Epithelial cell of prostate (primary cell): Measurements from ENCODE around the gene COX7C.
"Not testable (repeated sequence)": the region's sequence is repeated elsewhere in the genome, so short reads cannot be mapped to it uniquely, and the experiment has no call there.

Source experiments
- DNase-seq: peaks from one replicate; pipeline ENCODE4 v3.0.0-alpha.2; 2011; ENCODE audit warnings: low read depth, low spot score
- H3K27ac ChIP-seq: fragments of 450-650 bp; 2 replicates; pipeline ENCODE4 v1.5.1; 2017; ENCODE audit warnings: mild to moderate bottlenecking

Gene COX7C

GRCh38 chr5:86617756-86618576, at the start of gene COX7C:
Gene COX7C (plus strand): TSS chr5:86617941. CDS start chr5:86618056, 115 bp downstream.
- peak; percentile 74 for DNase-seq
- peak within 1 kb of the TSS; percentile 51 for H3K27ac ChIP-seq

- not testable (repeated sequence) for H3K27ac ChIP-seq, DNase-seq
These were observed 48.0 kb upstream of the COX7C start for GRCh38 chr5:86569522-86570426.

- no peak overlapping the region for H3K27ac ChIP-seq
- DNase-seq = no peak
These were observed 47.2 kb upstream of the COX7C start for GRCh38 chr5:86570427-86571083.

- DNase-seq, H3K27ac ChIP-seq: not testable (repeated sequence)
These were observed 46.6 kb upstream of the COX7C start for GRCh38 chr5:86571109-86571508.

- no peak overlapping the region for H3K27ac ChIP-seq
These were observed 44.8 kb upstream of the COX7C start for GRCh38 chr5:86572825-86573517.

GRCh38 chr5:86579502-86579901, 38.2 kb upstream of the COX7C start:
- H3K27ac ChIP-seq = no peak overlapping the region
- DNase-seq = no peak

More at GRCh38 chr5:86572825-86573517, 44.8 kb upstream of the COX7C start:
- DNase-seq = no peak

- DNase-seq = no peak
- no peak overlapping the region for H3K27ac ChIP-seq
These were observed 21.3 kb upstream of the COX7C start for GRCh38 chr5:86596476-86596875.

GRCh38 chr5:86605881-86606280, 11.9 kb upstream of the COX7C start:
- no peak for DNase-seq
- no peak overlapping the region for H3K27ac ChIP-seq

- H3K27ac ChIP-seq = no peak overlapping the region
- DNase-seq = no peak
These were observed 4.3 kb upstream of the COX7C start for GRCh38 chr5:86613455-86613854.

- H3K27ac ChIP-seq = no peak overlapping the region
These were observed 409 bp upstream of the COX7C start for GRCh38 chr5:86617309-86617755.

GRCh38 chr5:86623785-86624483, 6.2 kb downstream of the COX7C start:
- DNase-seq = no peak
- no peak overlapping the region for H3K27ac ChIP-seq

More at GRCh38 chr5:86617309-86617755, 409 bp upstream of the COX7C start:
- DNase-seq = no peak

GRCh38 chr5:86625148-86625547, 7.4 kb downstream of the COX7C start:
- no peak for DNase-seq
- H3K27ac ChIP-seq = no peak overlapping the region

- H3K27ac ChIP-seq = no peak overlapping the region
- no peak for DNase-seq
These were observed 8.4 kb downstream of the COX7C start for GRCh38 chr5:86626149-86626548.

- no peak overlapping the region for H3K27ac ChIP-seq
- DNase-seq = no peak
These were observed 13.4 kb downstream of the COX7C start for GRCh38 chr5:86631165-86631564.

GRCh38 chr5:86640998-86641397, 23.3 kb downstream of the COX7C start:
- no peak overlapping the region for H3K27ac ChIP-seq
- no peak for DNase-seq

- H3K27ac ChIP-seq = no peak overlapping the region
- no peak for DNase-seq
These were observed 27.1 kb downstream of the COX7C start for GRCh38 chr5:86644843-86645242.

- DNase-seq = no peak
- H3K27ac ChIP-seq = no peak overlapping the region
These were observed 28.1 kb downstream of the COX7C start for GRCh38 chr5:86645885-86646284.

- no peak for DNase-seq
- no peak overlapping the region for H3K27ac ChIP-seq
These were observed 28.9 kb downstream of the COX7C start for GRCh38 chr5:86646671-86647070.

- DNase-seq = no peak
- no peak overlapping the region for H3K27ac ChIP-seq
These were observed 32.2 kb downstream of the COX7C start for GRCh38 chr5:86649832-86650505.
